ENCODE measurements around the gene IFITM5. TPM values are rescaled to one million over a fixed set of nuclear protein-coding genes. Genes with fewer than 3 reads are reported as not detected.
"Not testable (repeated sequence)": the region's sequence is repeated elsewhere in the genome, so short reads cannot be mapped to it uniquely, and the experiment has no call there.

The IFITM5 gene
- total and polyA plus RNA-seq, 2 of the 8 experiments (the other 6 are each of a cell fraction or from before 2014, with no cell fraction given), result not detected

DNA sequence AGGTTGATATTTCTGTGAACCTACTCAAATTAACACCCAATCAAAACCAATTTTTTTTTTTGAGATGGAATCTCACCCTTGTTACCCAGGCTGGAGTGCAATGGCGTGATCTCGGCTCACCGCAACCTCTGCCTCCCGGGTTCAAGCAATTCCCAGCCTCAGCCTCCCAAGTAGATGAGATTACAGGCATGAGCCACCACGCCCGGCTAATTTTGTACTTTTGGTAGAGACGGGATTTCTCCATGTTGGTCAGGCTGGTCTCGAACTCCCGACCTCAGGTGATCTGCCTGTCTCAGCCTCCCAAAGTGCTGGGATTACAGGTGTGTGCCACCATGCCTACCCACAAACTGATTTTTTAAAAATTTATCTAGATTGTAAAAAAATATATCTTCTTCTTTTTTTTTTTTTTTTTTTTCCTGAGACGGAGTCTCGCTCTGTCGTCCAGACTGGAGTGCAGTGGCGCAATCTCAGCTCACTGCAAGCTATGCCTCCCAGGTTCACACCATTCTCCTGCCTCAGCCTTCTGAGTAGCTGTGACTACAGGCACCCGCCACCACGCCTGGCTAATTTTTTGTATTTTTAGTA, 29.3 kb upstream of the IFITM5 start:
- not testable (repeated sequence) for H3K23me2 ChIP-seq (ENCODE audit: low read depth, low read length); H3K4ac ChIP-seq (replicated peaks; ENCODE audit: insufficient read length, low read depth, low read length); H2AK5ac ChIP-seq (ENCODE audit: low read depth, low read length); DNase-seq (ENCODE audit: low read depth in 1 of 2, low spot score in 2 of 2); H3K18ac ChIP-seq (ENCODE audit: extremely low read depth, low read length); H2BK12ac ChIP-seq (ENCODE audit: low read depth, low read length); H4K20me1 ChIP-seq (replicated peaks in 1 of 2; ENCODE audit: control insufficient read depth in 1 of 2, insufficient read depth in 2 of 2, low read length in 2 of 2); H3K14ac ChIP-seq (ENCODE audit: insufficient read length); H3K27ac ChIP-seq (ENCODE audit: low read depth, low read length); H3K79me1 ChIP-seq (ENCODE audit: low read depth, low read length); H3K23ac ChIP-seq (ENCODE audit: insufficient read length); H2BK15ac ChIP-seq (ENCODE audit: low read length); H3K36me3 ChIP-seq (ENCODE audit: control insufficient read depth in 2 of 4, insufficient read depth in 4 of 4, low read length in 3 of 4); H2BK20ac ChIP-seq (ENCODE audit: low read length); H3K4me2 ChIP-seq (ENCODE audit: insufficient read depth in 1 of 2, low read depth in 2 of 2, low read length in 2 of 2); H2BK120ac ChIP-seq (replicated peaks; ENCODE audit: low read depth, low read length); H4K5ac ChIP-seq (ENCODE audit: insufficient read length, low read depth, low read length); H2BK5ac ChIP-seq (ENCODE audit: low read depth, low read length); H3K79me2 ChIP-seq (ENCODE audit: control insufficient read depth in 1 of 2, insufficient read depth in 2 of 2, low read length in 2 of 2); FAIRE-seq; H2AFZ ChIP-seq (ENCODE audit: low read length); H3K27me3 ChIP-seq (replicated peaks in 1 of 4; ENCODE audit: control insufficient read depth in 3 of 4, extremely low read depth in 1 of 4, insufficient read depth in 3 of 4, low read length in 3 of 4); H3K9ac ChIP-seq (replicated peaks in 1 of 4; ENCODE audit: extremely low read depth in 1 of 4, low read depth in 3 of 4, low read length in 3 of 4); H3K56ac ChIP-seq (replicated peaks; ENCODE audit: insufficient read length, low read depth, low read length); H4K8ac ChIP-seq (ENCODE audit: extremely low read depth, insufficient read depth, low read length); H4K91ac ChIP-seq (replicated peaks; ENCODE audit: insufficient read length, low read length); H3K4me3 ChIP-seq (ENCODE audit: extremely low read depth in 1 of 4, insufficient read depth in 2 of 4, low read depth in 3 of 4, low read length in 4 of 4)
- ChIA-PET CTCF (ENCODE audit: partially characterized antibody) (interaction anchor here (1.0 to 3.1 kb wide), 9 partner anchors 9 to 122 kb away, joined by 3 to 12 read pairs (median 5); partner anchors contain the start of gene BET1L), POLR2A (ENCODE audit: partially characterized antibody) (interaction anchor here (1.8 to 2.6 kb wide), 3 partner anchors 11 to 26 kb away, joined by 8 to 11 read pairs (median 8); no protein-coding TSS in a partner anchor)
- 93% methylated on average over 15 of the region's 15 CpGs; no CpG with 5 or more reads in 1 of the 2 experiments for WGBS, 2 experiments (ENCODE audit: extremely low coverage in 1 of 2, insufficient coverage in 1 of 2, insufficient read length in 1 of 2, insufficient replicate concordance in 2 of 2, low coverage in 1 of 2, low lambda C conversion rate in 2 of 2, missing lambda C conversion rate in 1 of 2)
- Histone ChIP-seq H3K9me3 (ENCODE audit: insufficient read depth in 2 of 2, low read depth in 1 of 2, low read length in 1 of 2) (peaks cover 10 to 11% of the 10 kb centered on the region in 2 experiments; a peak in 3 of 4 replicates), H3K4me1 (replicated peaks in 1 of 4; ENCODE audit: control insufficient read depth in 3 of 4, insufficient read depth in 4 of 4, low read length in 3 of 4) (peaks cover 0 to 15% (median 3%) of the 10 kb centered on the region in 4 experiments; a peak in 5 of 7 replicates)
